ENCODE measurements around the gene TNFRSF1B.

Gene TNFRSF1B

DNA sequence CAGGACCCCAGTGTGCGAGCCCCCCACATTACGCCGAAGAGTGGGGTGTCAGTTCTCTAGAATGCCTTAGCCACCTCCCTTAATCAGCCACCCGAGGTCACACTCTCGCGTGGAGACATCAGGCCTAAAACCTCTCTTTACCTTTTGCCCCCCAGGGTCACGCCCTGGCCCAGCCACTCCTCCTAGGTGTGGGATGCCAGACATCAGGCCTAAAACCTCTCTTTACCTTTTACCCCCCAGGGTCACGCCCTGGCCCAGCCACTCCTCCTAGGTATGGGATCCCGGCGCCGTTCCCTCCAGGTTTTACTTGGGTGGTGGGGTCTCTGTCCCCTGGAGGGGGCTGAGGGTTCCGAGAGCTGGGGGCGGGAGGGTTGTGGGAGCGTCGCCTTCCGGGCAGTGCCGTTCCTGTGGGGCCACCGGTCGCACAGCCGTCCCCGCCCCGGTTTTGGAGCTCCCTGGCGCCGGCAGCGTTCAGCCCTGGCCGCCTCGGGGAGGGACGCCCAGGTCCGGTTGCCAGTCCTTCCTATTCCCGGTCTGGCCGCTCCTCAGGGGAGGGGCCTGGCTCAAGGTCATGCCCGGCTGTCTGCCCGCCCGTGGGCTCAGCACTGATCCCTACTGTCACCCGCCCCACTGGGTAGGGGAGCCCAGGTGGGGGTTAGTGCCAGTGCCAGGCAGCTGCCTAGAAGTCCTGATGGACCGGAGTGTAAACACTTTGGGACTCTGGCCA lies 63.9 kb downstream of the TNFRSF1B start:
- no peak for TF ChIP-seq CTCF (IDR thresholded peaks at IDR 0.05; ENCODE audit: low read depth, low read length)
- no peak for DNase-seq (ENCODE audit: extremely low read depth, low read depth)

- no peak for TF ChIP-seq CTCF (IDR thresholded peaks at IDR 0.05; ENCODE audit: low read depth, low read length)
- DNase-seq (ENCODE audit: extremely low read depth, low read depth): no peak
These were observed 64.4 kb downstream of the TNFRSF1B start for GRCh38 chr1:12231276-12231595.

DNA sequence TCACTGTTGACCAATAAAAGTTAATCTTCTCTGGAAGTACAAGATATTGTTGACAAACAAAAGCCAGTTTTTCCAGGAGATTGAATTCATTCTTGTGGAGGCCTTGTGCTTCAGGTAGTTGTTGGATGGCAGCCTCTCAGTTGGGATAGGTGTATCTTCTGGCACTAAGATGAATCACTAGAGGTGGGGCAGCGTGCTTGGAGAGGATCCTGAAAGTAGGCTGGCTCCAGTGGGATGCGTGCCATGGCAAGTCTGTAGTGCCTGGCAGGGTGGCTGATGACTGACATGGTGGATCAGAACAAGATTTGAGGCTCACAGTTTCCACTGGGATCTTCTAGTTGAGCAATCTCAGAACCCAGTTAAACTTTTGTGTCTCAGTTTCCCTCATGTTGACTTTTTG lies 65.4 kb downstream of the TNFRSF1B start:
- DNase-seq (ENCODE audit: extremely low read depth, low read depth): no peak
- no peak for TF ChIP-seq CTCF (IDR thresholded peaks at IDR 0.05; ENCODE audit: low read depth, low read length)

DNA sequence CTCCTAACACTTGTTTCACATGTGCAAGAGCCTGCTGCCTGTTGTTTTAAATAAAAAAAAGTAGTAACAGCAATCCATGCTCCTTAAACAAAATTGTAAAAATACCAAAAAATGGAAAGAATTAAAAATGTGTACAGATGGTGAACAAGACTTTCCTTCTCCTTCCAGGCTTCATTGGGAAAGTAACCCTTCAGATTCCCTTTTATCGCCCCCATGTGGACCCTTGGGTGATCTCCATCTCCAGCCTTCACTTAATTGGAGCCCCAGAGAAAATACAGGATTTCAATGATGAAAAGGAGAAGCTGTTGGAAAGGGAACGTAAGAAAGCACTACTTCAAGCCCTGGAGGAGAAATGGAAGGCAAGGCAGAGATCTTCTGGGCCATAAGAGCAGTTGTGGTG lies 77.3 kb downstream of the TNFRSF1B start:
- no peak for DNase-seq (ENCODE audit: extremely low read depth, low read depth)
- no peak; the same call in none of the 2 replicates for TF ChIP-seq CTCF (IDR thresholded peaks at IDR 0.05; ENCODE audit: low read depth, low read length)

DNA sequence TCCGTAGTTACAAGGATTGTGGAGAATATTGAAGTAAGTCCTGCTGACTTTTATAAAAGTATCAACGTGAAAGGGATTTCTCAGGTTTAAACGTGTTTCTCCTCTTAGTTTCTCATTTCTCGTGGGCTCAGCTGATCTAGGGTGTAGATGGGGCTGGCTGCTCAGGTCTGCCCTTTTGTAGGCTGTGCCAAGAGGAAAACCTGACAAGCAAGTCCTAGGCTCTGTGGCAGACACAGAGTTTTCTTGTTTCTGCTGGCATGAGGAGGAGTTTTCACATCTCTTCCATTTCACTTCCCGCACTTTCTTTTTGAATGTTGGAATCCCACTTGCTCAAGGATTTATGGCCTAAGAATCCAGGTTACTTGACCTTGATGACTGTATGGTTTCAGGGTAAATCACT lies 77.8 kb downstream of the TNFRSF1B start:
- no peak for DNase-seq (ENCODE audit: extremely low read depth, low read depth)
- TF ChIP-seq CTCF (IDR thresholded peaks at IDR 0.05; ENCODE audit: low read depth, low read length): no peak

GRCh38 chr1:12245116-12245515 lies 78.3 kb downstream of the TNFRSF1B start:
- TF ChIP-seq CTCF (IDR thresholded peaks at IDR 0.05; ENCODE audit: low read depth, low read length): no peak

GRCh38 chr1:12245733-12246132 lies 78.9 kb downstream of the TNFRSF1B start:
- no peak for DNase-seq (ENCODE audit: extremely low read depth, low read depth)
- no peak for TF ChIP-seq CTCF (IDR thresholded peaks at IDR 0.05; ENCODE audit: low read depth, low read length)

More at GRCh38 chr1:12245116-12245515, 78.3 kb downstream of the TNFRSF1B start:
- no peak for DNase-seq (ENCODE audit: extremely low read depth, low read depth)
